Embryonic facial prominence (tissue), 1 donor: ENCODE data around the gene KLK13.

Experiments used
- DNase-seq: peaks from one replicate; pipeline ENCODE4 v3.0.0-alpha.2; 2016; ENCODE audit errors: extremely low spot score

The KLK13 gene

DNA sequence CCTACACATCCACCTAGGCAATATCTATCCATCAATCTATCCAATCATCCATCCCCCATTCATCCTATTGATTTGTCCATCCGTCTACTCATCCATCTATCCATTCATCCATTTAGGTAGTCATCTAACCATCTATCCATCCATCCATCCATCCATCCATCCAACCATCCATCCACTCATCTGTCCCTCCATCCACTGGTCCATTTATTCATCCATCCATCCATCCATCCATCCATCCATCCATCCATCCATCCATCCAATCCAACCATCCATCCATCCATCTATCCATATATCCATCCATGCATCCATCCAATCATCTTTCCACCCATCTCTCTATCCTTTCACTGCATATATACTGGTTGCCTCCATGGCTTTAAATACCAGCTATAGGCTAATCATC lies 3.9 kb downstream of the KLK13 start:
- DNase-seq, result no peak

DNA sequence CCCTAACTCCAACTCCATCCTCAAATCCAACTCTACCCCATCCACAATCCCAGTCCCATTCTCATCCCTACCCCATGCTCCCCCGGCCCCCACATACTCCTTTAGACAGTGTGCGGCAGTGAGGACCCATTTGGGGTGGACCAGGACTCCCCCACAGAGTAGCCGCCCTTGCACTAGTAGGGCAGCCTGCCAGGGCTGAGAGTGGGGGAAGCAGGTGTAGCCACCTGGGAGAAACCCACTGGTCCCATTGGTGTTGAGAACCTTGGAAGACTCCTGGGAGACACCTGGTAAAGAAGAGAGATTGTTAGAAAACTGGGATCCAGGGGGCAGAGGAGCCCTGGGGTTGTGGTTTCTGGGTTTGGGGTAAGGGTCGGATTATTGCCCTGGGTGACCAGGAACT lies 4.6 kb downstream of the KLK13 start:
- DNase-seq, result no peak

DNA sequence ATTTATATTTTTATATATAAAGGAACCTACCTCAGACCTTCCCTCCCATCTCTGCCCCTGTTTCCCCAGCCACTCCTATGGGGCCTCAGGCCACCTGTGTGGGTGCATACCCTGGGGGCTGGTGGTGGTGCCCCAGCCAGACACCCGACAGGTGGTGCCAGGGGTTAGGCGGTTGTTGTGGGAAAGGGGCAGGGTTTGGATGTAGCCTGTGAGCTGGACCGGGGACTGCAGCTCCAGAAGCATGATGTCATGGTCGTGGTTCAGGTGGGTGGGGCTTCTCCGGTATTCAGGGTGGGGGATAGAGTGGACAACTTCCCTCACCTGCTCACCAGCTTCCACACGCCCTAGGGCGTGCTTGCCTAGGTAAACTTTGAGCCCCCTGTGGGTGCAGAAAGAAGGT lies 5.2 kb downstream of the KLK13 start:
- DNase-seq, result no peak

DNA sequence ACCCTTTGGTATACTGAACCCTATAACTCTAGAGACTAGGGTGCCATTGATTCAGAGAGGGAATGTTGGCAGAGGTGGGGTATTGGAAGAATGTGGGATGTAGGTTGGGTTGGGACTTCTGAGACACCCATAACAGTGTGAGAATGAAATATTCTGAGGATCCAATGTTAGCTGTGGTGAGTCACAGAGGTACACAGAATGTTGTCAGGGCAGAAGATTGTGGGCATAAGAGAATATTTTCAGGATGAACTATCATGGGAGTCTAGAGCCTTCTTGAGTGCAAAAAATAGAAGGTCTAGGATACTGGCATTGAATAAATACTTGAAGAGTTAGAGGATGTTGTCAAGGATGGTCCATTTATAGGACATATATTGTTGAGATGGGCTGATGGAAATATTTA lies 9.0 kb downstream of the KLK13 start:
- no peak for DNase-seq

DNA sequence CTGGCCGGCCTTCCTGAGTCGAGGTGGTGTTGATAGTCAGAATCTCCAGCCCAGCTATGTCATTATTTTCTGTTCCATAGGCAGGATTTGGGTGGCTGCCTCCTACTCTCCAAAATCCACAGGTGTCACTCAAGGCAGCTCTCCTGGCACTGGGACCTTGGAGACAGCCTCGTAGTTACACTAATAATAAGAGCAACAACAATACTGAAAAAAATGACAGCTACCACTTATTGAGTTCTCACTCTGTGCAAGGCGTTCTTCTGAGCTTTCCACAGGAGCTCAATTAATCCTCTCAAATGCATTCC lies 17.9 kb downstream of the KLK13 start:
- DNase-seq, result no peak

DNA sequence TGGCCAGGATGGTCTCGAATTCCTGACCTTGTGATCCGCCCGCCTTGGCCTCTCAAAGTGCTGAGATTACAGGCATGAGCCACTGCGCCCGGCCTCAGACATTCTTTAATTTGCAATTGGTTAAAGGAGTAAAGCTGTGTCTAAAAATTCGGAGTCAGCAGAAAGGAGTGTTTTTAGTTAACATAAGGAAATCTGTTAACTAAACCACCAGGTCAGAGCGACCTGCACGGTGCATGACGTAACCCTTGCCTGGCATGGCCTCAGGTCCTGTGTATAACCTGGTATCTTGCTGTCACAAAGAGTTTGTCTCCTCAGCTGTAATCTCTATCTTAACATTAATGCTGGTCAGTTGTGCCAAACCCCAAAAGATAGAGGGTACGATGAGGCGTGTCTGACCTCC lies 20.6 kb downstream of the KLK13 start:
- DNase-seq, result no peak

DNA sequence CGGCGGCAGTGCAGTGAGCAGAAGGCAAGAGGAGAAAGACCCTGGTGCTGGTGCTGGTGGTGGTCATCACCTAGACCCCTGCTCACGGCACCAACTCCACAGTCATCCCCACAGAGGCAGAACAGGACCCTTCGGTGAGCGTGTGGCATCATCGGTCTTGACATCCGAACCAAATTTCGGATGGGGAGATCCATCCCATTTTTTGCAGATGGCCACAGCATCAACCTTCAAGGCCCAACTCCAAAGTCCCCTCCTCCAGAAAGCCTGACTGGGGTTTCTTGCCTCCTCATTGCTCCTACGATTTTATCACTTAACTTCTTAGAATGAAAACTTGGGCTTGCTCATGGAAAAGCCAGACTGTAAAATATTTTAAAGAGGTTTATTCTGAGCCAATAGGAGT lies 21.4 kb downstream of the KLK13 start:
- DNase-seq, result no peak

DNA sequence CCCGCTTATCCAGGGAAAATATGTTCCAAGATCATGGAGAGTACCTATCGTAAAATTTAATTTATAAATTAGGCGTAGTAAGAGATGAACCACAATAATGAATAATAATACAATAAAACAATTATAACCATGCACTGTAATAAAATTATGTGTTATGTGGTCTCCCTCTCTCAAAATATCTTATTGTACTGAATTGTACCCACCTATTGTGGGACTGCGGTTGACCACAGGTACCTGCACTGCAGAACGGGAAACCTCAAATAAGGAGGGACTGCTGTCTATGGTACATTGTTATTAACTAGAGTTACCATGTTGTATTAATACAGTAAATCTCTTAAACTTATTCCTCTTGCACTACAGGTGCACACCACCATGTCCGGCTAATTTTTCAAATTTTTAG lies 24.7 kb downstream of the KLK13 start:
- no peak for DNase-seq

DNA sequence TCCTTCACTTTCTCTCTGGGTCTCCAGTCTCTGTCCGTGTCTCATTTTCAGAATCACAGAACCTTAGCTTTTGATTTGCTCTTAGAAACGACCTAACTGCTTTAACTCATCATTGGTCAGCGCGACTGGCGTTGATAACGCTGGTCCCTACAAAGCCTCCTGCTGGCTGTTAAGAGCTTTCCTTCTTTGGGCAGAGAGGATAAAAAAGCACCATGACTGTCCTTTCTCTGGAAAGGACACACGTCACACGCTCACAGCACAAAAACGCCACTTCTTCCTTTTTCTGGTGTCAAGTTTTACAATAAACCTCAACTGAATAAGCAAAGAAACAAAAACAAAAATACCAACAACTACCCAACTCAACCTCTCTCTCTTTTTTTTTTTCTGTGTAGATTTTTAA lies 28.4 kb downstream of the KLK13 start:
- DNase-seq, result no peak

DNA sequence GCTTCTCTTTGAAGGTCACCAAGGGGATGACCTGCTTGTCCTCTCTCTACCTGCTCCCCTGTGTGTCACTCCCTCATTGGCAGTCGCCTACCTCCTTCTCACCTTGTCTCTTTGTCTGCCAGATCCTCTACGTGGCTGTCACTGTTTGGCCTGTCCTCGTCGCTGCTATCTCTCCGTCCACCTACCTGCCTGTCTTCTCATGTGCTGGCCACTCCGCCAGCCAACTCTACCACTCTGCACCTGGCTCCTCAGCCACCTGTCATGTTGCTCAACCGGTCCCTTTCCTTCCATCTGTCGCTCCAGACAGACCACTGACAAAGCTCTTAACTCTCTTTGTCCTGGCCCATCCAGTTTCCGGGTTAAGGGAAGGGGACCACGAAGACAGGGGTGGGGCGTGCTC lies 30.2 kb downstream of the KLK13 start, which contains the start of gene KLK12:
KLK12 (minus strand) TSS at position 299 of the 400 bp plus-strand sequence. CDS start 381 bp downstream, outside the sequence.
- no peak for DNase-seq

DNA sequence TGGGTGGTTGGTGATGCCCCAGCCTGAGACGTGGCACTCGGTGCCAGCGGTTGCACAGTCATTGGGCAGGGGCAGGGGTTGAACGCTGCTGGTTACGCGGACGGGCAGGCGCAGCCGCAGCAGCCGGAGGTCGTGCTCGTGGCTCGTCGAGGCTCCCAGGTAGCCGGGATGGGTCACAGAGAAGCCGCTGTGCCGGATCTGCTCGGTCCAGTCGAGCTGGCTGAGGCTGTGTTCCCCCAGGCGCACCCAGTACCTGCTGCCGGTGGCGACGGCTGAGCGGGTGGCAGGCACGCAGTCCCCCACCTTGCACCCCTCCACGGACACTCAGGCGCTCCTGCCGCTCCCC lies 33.0 kb downstream of the KLK13 start:
- DNase-seq, result no peak

DNA sequence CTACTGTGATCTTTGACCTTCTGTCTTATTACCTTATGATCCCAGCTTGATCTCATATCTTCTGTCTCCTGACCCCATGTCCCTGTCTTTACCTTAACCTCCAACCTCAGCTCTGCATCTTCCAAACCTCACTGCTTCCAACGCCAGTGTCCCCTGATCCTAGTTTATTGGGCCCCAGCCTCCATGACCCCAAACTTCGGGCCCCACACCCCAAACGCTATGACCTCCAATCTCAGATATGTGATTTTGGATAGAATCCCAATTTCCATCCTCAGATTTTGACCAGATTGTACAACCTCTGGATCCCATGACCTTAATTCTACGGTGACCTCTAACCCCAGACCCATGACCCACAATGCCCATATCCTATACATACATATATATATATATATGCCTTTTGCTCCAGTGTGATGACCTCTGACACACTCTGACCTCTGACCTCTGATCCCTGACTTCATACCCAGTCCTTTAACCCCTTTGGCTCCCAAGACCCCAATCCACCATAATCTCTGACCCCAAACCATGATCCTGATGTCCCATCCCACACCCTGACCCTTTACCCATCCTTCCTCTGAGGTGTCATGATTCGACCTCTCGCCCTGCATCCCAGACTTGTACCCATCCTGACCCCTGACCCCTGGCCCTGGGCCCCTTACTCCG lies 33.5 kb downstream of the KLK13 start:
- DNase-seq, result no peak

DNA sequence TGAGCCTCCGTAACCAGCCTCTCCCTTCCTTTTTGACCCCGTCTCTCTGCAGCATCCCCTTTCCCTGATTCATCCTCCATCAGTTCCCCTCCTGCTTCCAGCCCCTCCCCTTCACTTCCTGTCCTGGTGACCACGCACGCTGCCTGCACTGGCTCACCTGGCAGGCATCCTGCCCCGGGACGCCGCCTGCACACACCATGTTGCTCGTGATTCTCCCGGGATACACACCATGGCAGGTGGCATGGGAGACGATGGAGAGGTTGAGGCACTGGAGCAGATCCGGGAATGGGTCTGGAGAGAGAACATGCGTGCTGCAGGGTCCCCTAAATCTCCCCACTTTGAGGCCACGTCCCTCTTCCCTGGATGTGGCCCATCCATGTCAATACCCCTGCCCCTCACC lies 34.3 kb downstream of the KLK13 start:
- DNase-seq, result no peak

DNA sequence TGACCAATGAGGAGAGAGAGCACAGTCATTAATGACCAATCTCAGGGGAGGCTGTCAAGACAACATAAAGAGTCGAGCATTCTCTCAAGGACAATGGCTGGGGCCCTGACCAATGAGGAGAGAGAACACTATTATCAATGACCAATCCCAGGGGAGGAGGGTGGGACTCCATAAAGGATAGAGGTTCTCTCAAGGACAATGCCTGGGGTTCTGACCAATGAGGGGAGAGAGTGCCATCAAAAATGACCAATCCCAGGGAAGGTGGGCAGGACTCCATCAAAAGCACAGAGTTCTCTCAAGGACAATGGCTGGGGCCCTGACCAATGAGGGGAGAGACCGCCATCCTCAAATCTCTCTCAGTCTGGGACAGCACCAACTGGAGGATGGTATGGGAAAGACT lies 35.2 kb downstream of the KLK13 start:
- no peak for DNase-seq

DNA sequence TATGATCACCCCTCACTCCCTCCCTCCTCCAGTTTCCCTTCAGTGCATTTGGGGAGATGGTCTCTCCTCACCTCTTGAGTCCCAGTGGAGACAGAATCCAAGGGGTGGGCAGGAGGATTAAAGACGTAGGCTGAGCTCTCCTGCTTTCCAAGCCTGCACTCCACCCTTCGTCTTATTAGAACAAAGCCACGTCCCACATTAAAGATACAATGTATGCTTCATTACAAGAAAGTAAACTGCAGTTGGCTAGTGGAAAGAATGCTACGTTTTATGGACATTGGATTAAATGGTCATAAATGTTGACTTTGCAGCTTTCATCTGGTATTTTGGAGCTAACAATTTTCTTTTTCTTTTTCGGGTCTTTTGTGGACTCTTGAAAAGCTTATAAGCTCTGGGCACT lies 37.0 kb downstream of the KLK13 start:
- no peak for DNase-seq

DNA sequence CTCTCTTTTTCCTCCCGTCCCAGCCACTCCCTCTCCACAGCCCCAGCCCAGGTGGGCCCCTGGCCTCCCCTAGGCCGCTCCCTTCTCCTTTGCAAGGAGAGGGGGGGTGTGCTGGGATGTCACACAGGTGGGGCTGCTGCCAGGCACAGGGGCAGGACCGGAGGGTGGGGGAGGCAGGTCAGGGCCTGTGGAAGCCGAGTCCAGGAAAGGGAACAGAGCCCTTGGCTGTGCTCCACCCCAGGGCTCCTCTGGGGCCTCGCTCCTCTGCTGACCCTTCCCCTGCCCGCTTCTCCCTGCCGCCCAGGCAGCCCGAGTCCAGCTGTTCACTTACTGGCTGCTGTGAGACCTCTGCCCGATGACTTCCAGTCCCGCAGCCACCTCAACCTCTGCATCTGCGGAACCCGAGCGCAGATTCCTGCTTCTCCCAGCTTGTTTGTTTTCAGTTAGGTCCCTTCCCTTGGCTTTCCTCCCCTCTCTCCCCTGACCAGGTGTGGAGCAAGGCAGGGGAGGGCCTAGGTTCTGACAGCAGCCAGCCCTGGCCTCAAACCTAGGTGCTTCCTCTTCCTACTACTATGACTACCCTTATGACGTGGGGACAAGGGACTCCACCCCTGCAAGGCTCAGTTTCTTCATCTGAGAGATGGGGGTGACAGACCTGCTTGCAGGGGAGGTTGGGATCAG lies 37.6 kb downstream of the KLK13 start:
- no peak for DNase-seq

DNA sequence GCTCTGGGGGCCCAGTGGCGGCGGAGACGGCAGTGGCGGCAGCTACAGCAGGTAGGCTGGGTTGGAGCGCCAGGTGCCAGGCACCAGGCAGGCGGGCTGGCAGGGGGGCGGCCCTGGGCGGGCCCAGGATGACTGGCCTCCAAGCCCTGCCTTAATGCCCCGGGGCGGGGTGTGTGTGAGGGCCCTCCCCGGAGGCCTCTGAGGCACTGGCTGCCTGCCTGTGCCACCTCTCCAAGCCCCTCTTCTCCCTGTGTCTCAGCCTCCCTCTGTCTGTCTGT lies 38.4 kb downstream of the KLK13 start, which contains the start of gene KLK11:
KLK11 (minus strand) TSS at position 63 of the 278 bp plus-strand sequence. CDS start 985 bp downstream, outside the sequence.
- no peak for DNase-seq

DNA sequence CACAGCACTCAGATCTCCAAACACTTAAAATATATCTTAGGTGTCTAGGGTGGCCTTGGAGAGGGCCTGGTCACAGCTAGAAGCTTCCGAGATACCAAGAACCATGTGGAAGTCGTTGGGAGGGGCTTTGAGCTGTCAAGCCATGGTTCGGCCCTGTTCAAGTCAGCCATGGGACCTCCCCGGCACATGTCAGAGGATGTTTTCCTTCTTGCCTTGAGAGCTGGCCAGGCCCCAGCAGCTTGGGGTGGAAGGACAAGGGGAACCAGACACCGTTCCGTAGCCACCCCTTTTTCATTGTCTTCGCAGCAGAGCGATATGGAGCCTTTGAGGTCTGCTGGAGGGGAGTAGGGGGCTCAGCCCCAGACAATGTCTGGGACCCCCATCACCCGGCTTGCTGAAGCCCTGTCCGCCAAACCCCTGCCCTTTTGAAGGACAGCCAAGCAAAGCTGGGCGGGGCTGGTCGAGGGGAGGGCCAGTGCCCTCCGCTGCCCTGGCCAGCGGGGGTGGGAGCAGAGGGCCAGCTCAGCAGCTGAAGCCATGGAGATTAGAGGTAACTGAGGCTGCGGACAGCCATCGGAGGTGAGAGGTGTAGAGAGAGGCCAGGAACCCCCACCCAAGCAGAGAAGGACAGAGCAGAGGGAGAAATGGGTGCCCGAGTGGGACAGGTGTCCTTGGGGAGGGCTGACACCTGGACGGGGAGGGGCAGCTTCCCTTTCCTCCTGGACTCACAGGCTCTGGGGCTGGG lies 38.9 kb downstream of the KLK13 start:
- DNase-seq, result no peak

DNA sequence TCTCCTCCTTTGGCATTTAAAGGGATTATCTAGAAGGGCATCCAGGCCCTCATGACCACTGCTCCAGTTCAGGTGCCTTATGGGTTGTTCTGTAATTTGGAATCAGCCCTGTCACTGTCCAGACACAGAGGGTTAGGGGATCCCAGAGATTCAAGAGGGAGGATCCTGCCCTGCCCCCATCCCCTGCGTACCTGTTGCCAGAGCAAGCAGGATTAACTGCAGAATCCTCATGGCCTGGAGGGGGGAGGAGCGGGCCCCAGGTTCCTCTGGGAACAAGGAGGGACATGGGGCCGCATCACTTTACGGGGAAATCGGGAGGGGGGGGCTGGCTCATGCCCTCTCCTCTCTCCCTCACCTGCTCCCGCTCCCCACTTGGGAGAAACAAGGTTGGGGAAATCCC lies 39.5 kb downstream of the KLK13 start:
- DNase-seq, result no peak

DNA sequence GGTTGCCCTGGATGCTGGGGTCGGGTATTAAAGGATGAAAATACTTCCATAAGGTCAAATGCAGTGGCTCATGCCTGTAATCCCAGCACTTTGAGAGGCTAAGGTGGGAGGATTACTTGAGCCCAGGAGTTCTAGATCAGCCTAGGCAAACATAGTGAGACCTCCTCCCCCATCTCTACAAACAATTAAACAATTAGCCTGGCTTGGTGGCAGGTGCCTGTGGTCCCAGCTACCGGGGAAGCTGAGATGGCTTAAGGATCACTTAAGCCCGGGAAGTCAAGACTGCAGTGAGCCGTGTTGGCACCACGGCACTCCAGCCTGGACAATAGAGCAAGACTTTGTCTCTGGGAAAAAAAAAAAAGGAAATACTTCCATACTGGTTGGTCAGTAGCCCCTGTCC lies 40.0 kb downstream of the KLK13 start:
- no peak for DNase-seq

DNA sequence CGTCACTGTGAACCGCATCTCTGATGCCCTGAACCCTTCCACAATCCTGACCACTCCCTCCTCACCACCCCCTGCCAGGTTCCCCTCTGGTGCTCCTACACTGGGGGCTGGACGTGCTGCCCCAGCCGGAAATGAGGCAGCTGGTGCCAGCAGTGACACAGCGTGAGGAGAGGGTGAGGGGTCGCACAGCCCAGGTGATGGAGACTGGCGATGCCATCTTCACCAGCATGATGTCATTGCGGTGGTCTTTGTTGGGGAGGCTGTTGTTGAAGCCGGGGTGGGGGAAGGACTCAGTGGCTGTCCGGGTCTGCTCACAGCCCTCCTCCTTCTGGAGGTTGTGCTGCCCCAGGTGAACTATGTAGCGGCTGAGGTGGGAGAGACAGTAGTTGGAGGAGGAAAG lies 40.9 kb downstream of the KLK13 start:
- no peak for DNase-seq

DNA sequence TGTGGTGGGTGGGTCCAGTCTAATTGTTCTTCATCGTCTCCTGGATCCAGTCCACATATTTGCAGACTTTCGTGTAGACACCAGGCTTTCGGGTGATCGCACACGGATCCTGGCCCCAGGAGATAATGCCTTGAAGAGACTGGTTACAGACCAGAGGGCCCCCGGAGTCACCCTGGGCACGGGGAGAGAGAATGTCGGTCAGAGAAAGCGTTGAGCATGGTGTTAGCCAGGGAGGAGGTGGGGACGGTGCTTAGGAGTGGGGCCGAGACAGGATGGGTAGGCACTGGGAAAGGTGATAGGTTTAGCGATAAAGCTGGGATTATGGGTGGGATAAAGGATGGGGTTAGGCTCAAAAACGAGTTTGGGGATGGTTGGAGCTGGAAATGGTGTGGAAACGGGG lies 42.4 kb downstream of the KLK13 start:
- DNase-seq, result no peak

DNA sequence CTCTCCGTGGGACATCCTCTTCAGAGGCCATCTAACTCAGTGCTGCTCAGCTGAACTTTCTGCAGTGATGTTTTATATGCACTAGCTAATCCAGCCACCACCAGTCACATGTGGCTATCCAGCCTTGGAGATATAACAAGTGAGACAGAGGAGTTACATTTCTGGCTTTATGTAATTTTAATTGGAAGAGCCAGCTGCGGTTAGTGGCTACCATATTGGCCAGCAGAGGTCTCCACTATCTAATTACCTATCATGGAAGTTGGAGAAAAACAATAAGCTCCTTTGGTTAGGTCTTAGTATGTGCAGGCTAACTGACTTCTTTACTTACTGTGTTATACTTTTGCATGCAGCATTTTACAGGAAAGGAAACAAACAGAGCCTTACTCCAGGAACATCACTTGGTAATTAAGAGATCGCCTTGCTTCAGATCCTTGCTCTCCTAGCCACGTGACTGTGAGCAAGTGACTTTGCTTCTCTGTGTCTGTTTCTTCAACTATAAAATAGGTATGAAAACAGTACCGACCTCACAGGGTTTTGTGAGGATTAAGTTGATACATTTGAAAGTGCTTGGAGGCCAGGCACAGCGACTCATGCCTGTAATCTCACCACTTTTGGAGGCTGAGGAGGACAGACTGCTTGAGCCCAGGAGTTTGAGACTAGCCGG lies 43.8 kb downstream of the KLK13 start:
- no peak for DNase-seq
